Small intestine (tissue), 4 donors: Measurements from ENCODE around the gene ZMYND19. TPM values are rescaled to one million over a fixed set of nuclear protein-coding genes. Genes with fewer than 3 reads are reported as not detected.

Source experiments
- polyA plus RNA-seq, 4 donors: library from polyadenylated mRNA; stranded (reverse) in 3 of 4; unstranded in 1 of 4; fragments of 200-250 nt in 3 of 4; fragments of 120-200 nt in 1 of 4; gene quantifications; one replicate each; pipeline versions ENCODE4 v1.2.1 to v1.2.3, GENCODE V29; 2013
- donor health status: healthy with polysubstance abuse.
- donor health status: Bipolar disorder and iron deficiency.
- donor health status: healthy.

Gene ZMYND19
- polyA plus RNA-seq, 4 donors = 14.1 to 17.7 (median 17.0) TPM

Other genes starting within 250 kb of the ZMYND19 start
- gene EXD3, start 167.3 kb downstream of the ZMYND19 start, polyA plus RNA-seq = 10 to 100 TPM; 15.0 to 47.8 (median 32.4) TPM
- 10 to 100 TPM in 3 of 4 donors, 1 to 10 TPM in 1; 8.0 to 38.0 (median 20.7) TPM for gene NOXA1, start 167.1 kb downstream of the ZMYND19 start, polyA plus RNA-seq
- gene ENTPD8, start 149.2 kb downstream of the ZMYND19 start, polyA plus RNA-seq = 10 to 100 TPM; 15.9 to 85.4 (median 40.8) TPM
- gene NSMF, start 131.2 kb downstream of the ZMYND19 start, polyA plus RNA-seq = 10 to 100 TPM; 25.4 to 76.9 (median 45.6) TPM
- 1 to 10 TPM; 2.9 to 8.8 (median 3.3) TPM for gene PNPLA7, start 40.1 kb downstream of the ZMYND19 start, polyA plus RNA-seq
- gene MRPL41, start 38.6 kb downstream of the ZMYND19 start, polyA plus RNA-seq = 100 to 1,000 TPM in 2 of 4 donors, 10 to 100 TPM in 2; 33.7 to 166 (median 109) TPM
- gene DPH7, start 11.6 kb downstream of the ZMYND19 start, polyA plus RNA-seq = 10 to 100 TPM; 22.5 to 36.7 (median 31.5) TPM
- 100 to 1,000 TPM in 2 of 4 donors, 10 to 100 TPM in 2; 63.4 to 236 (median 123) TPM for gene ARRDC1, start 15.2 kb upstream of the ZMYND19 start, polyA plus RNA-seq
- 10 to 100 TPM; 35.2 to 53.9 (median 39.1) TPM for gene EHMT1, start 28.5 kb upstream of the ZMYND19 start, polyA plus RNA-seq